ENCODE measurements around the gene PDZD2.

GRCh38 chr5:31767335-31768031 is 128.6 kb downstream of the PDZD2 start:
- TF ChIP-seq POLR2A (IDR thresholded peaks at IDR 0.05) (no peak), POLR2AphosphoS5 (IDR thresholded peaks at IDR 0.05) (no peak)
- TF ChIP-seq, protein P1, sequence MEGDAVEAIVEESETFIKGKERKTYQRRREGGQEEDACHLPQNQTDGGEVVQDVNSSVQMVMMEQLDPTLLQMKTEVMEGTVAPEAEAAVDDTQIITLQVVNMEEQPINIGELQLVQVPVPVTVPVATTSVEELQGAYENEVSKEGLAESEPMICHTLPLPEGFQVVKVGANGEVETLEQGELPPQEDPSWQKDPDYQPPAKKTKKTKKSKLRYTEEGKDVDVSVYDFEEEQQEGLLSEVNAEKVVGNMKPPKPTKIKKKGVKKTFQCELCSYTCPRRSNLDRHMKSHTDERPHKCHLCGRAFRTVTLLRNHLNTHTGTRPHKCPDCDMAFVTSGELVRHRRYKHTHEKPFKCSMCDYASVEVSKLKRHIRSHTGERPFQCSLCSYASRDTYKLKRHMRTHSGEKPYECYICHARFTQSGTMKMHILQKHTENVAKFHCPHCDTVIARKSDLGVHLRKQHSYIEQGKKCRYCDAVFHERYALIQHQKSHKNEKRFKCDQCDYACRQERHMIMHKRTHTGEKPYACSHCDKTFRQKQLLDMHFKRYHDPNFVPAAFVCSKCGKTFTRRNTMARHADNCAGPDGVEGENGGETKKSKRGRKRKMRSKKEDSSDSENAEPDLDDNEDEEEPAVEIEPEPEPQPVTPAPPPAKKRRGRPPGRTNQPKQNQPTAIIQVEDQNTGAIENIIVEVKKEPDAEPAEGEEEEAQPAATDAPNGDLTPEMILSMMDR (IDR thresholded peaks at IDR 0.05) = no peak

Data from sigmoid colon (tissue), 4 donors.